CD4-positive, CD25-positive, alpha-beta regulatory T cell (primary cell): ENCODE data around the gene ATAT1. TPM values are rescaled to one million over a fixed set of nuclear protein-coding genes. Genes with fewer than 3 reads are reported as not detected.
A peak's percentile ranks its signal among the peaks of the same experiment; 100 is the strongest.

Experiments
- ATAC-seq, 2 donors: fragments of 150-1000 bp; cut with Tn5 transposase; one replicate each; pipeline ENCODE4 v1.10.0; 2021; ENCODE audit warnings: low read depth in 2 of 2, moderate number of reproducible peaks in 2 of 2, moderate library complexity in 1 of 2
- DNase-seq, 3 donors: peaks; one replicate each; pipeline versions ENCODE4 v3.0.0 to v3.0.0-alpha.2; 2012 to 2022; ENCODE audit warnings: mixed read lengths in 1 of 3
- H3K27ac ChIP-seq: one replicate; pipeline ENCODE4 v1.7.0; 2013; ENCODE audit warnings: mild to moderate bottlenecking, low read length; ENCODE audit not compliant: insufficient read depth, poor library complexity, severe bottlenecking
- H3K27me3 ChIP-seq: one replicate; pipeline ENCODE4 v1.7.0; 2013; ENCODE audit warnings: low read length; ENCODE audit not compliant: control insufficient read depth, insufficient read depth
- H3K36me3 ChIP-seq: one replicate; pipeline ENCODE4 v1.7.0; 2013; ENCODE audit warnings: mild to moderate bottlenecking, low read length, moderate library complexity; ENCODE audit not compliant: control insufficient read depth, insufficient read depth
- H3K4me1 ChIP-seq: 2 replicates; pipeline ENCODE4 v1.7.0; 2013; ENCODE audit warnings: mild to moderate bottlenecking, low read length; ENCODE audit not compliant: insufficient read depth, control insufficient read depth, poor library complexity, severe bottlenecking
- H3K4me3 ChIP-seq: one replicate; pipeline ENCODE4 v1.7.0; 2013; ENCODE audit warnings: low read depth, mild to moderate bottlenecking, low read length, moderate library complexity
- H3K9me3 ChIP-seq, 2 experiments: 1 replicate in 1 of 2; 2 replicates in 1 of 2; pipeline ENCODE4 v1.7.0; 2013; ENCODE audit warnings: low read length in 2 of 2, mild to moderate bottlenecking in 1 of 2, moderate library complexity in 1 of 2; ENCODE audit not compliant: control insufficient read depth in 2 of 2
- H3K27ac Mint-ChIP-seq, 3 donors: one replicate each; pipeline ENCODE4 v1.8.0; 2020 to 2022; ENCODE audit warnings: mild to moderate bottlenecking in 3 of 3, mixed read lengths in 3 of 3, moderate library complexity in 2 of 3
- H3K27me3 Mint-ChIP-seq: one replicate; pipeline ENCODE4 v1.8.0; 2022; ENCODE audit warnings: mild to moderate bottlenecking, mixed read lengths
- H3K36me3 Mint-ChIP-seq: one replicate; pipeline ENCODE4 v1.8.0; 2020; ENCODE audit warnings: mixed read lengths
- H3K4me1 Mint-ChIP-seq, 4 donors: one replicate each; pipeline ENCODE4 v1.8.0; 2020 to 2022; ENCODE audit warnings: mixed read lengths in 4 of 4, mild to moderate bottlenecking in 1 of 4
- H3K4me3 Mint-ChIP-seq, 4 donors: one replicate each; pipeline ENCODE4 v1.8.0; 2020 to 2022; ENCODE audit warnings: mild to moderate bottlenecking in 4 of 4, mixed read lengths in 4 of 4, moderate library complexity in 3 of 4
- H3K9me3 Mint-ChIP-seq, 7 donors: one replicate each; pipeline ENCODE4 v1.8.0; 2020 to 2022; ENCODE audit warnings: mixed read lengths in 7 of 7, mild to moderate bottlenecking in 3 of 7, moderate library complexity in 2 of 7
- polyA plus RNA-seq, 4 donors: library from polyadenylated mRNA; unstranded; fragments of 300-500 nt; fragmentation: Illumina TruSeq; gene quantifications; one replicate each; pipeline ENCODE4 v1.2.3, GENCODE V29; 2021
- total RNA-seq: library from RNA; stranded (reverse); gene quantifications from one replicate; pipeline ENCODE4 v1.2.3, GENCODE V29; 2022

The ATAT1 gene
- total and polyA plus RNA-seq, 5 donors from 2014 or later = 0.27 to 7.2 (median 0.62) TPM

DNA sequence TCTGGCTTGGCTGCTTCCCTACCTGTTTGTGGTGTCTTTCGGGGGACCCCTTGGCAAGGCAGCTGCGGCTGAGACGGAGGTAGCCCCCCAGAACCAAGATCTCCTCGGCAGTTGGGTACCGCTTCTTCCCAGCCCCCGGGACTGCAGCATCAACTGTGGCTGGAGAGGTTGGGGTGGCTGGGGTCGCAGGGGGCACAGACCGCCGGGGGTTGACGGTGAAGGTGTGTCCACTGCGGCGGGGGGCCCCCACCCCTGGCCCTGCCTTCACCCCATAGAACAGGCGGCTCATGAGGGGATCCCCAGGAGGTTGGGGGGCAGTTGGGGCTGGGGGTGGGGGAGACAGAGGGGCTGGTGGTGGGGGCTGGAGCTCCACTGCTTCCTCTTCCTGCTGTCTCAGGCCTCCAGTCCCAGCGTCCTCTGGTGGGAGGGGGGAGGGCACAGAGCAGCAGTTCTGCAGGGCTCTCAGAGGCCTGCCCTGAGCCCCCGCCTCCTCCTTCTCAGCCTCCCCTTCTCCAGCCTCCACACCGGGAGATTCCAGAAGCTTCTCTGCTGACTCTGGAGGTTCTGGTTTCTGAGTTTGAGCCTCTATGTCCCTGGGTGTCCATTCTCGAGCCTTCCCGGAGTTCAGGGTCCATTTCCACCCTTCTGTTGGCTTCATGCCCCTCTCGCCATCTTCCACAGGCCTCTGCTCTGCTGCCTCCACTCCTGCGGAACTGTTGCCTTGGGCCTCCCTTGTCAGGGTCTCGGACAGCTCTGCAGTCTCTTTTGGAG is 57.9 kb downstream of the ATAT1 start:
- Histone ChIP-seq H3K27ac (peak overlapping the region; percentile 96), H3K9me3 (no peaks in the 10 kb centered on the region), H3K4me1 (peaks cover 73% of the 10 kb centered on the region), H3K4me3 (peak overlapping the region; percentile 97), H3K36me3 (peaks cover 5% of the 10 kb centered on the region), H3K27me3 (no peaks in the 10 kb centered on the region)
- peaks cover 5 to 48% (median 21%) of the 10 kb centered on the region in 4 donors for H3K4me1 Mint-ChIP-seq
- peak overlapping the region; percentile 95 to 100 (median 96) for H3K4me3 Mint-ChIP-seq
- no peak for ATAC-seq
- peaks cover 5% of the 10 kb centered on the region for H3K27me3 Mint-ChIP-seq
- peak; percentile 36 to 80 (median 41) for DNase-seq
- peak overlapping the region; percentile 98 to 99 (median 98) for H3K27ac Mint-ChIP-seq
- H3K9me3 Mint-ChIP-seq = peaks cover 0 to 6% (median 0%) of the 10 kb centered on the region in 7 donors
- peaks cover 40% of the 10 kb centered on the region for H3K36me3 Mint-ChIP-seq

DNA sequence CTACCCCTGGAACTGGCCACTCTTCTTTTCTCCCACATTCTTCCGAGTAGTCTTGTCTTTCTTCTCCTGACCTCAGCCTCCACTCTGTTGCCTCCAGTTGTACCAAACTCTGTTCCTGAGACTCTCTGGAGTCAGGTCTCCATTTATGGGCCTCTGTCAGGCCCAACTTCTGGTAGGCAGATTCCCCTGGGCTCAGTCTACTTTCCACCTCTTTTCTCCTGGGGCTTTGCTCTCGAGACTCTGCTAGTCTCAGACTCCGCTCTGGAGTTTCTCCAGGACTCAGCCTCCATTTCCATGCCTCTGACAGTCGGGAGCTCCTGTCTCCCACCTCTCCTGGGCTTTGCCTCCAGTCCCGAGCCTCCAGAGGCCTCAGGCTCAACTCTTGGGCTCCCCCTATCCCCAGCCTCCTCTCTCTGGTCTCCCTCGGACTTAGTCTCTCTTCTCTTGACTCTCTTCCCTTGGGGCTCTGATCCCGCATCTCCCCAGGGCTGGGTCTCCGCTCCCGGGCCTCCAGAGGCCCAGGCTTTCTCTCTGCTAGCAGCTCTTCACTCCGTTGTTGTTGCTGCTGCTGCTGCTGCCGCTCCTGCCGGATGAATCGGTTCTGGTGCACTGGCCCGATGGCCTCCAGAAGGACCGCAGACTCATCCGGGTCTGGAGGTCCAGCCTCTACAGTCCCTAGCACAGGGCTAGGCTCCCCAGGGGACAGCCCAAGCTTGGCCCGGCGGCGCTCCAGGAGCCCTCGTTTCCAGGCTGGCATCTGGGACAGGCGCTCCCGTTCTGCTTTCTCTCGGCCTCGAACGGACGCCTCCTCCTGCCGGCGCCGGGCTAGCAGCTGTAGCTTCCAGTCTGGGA is 58.7 kb downstream of the ATAT1 start:
- ATAC-seq = no peak
- peak overlapping the region; percentile 95 to 100 (median 96) for H3K4me3 Mint-ChIP-seq
- H3K27ac Mint-ChIP-seq = peak overlapping the region; percentile 98 to 99 (median 98)
- no peaks in the 10 kb centered on the region for H3K27me3 ChIP-seq
- peaks cover 9 to 48% (median 24%) of the 10 kb centered on the region in 4 donors for H3K4me1 Mint-ChIP-seq
- H3K27me3 Mint-ChIP-seq = peaks cover 5% of the 10 kb centered on the region
- H3K36me3 Mint-ChIP-seq = peaks cover 36% of the 10 kb centered on the region
- H3K4me1 ChIP-seq = peaks cover 73% of the 10 kb centered on the region
- H3K27ac ChIP-seq = peak overlapping the region; percentile 96
- peaks cover 0 to 6% (median 0%) of the 10 kb centered on the region in 7 donors for H3K9me3 Mint-ChIP-seq
- no peaks in the 10 kb centered on the region for H3K36me3 ChIP-seq
- peak in 1 of 3 donors; percentile 41 for DNase-seq
- H3K4me3 ChIP-seq = peak overlapping the region; percentile 97
- no peaks in the 10 kb centered on the region for H3K9me3 ChIP-seq

DNA sequence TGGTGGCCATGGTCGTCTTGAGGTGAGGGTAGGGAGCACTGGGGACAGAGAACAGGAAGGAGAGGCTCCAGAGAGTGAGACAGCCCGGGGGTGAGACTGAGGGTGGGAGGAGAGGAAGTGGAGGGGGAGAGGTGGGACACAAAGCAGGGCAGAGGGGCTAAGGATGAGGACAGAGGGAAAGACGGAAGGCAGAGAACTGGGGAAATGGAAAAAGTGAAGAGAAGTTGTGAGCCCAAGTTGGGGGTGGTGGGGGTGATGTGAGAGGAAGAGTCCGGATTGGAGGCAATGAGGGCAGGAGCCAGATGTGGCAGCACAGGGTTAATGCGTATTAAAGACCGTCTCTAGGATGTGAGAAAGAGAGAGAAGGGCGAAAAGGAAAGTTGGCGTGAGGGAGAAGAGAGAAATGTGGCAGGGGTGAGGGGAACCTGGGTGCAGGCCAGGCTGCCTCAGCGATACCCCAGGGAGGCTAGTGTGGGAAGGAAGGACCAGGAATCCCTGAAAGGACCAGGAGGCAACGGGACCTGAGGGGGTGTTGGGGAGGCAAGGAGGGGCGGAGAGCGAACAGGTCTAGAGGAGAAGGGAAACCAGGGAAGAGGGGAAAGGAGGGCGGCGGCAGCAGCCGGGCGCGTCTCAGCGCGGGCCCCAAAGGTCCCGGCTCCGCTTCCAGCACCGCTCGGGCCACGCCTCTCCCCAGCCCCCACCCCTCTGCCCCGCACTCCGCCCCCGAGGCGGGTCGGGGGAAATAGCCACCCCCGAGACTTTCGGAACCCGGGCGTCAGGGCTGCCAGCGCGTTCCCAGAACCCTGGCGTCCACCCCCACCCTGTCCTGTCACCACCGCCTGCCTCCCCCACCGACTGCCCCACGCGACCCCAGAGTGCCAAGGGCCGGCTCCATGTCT is 59.6 kb downstream of the ATAT1 start, which contains the start of gene PPP1R18:
PPP1R18 (minus strand) TSS at position 637 of the 899 bp plus-strand sequence; CDS start at position 10, 627 bp downstream.
- H3K4me3 Mint-ChIP-seq = peak within 1 kb of the TSS; percentile 95 to 100 (median 96)
- peaks cover 0 to 6% (median 0%) of the 10 kb centered on the region in 7 donors for H3K9me3 Mint-ChIP-seq
- peaks cover 5% of the 10 kb centered on the region for H3K27me3 Mint-ChIP-seq
- peaks cover 11 to 48% (median 28%) of the 10 kb centered on the region in 4 donors for H3K4me1 Mint-ChIP-seq
- peak; percentile 67 to 87 (median 82) for DNase-seq
- H3K27ac Mint-ChIP-seq = peak within 1 kb of the TSS; percentile 98 to 99 (median 98)
- Histone ChIP-seq H3K27ac (peak within 1 kb of the TSS; percentile 96), H3K9me3 (no peaks in the 10 kb centered on the region), H3K4me3 (peak within 1 kb of the TSS; percentile 97), H3K27me3 (no peaks in the 10 kb centered on the region), H3K36me3 (no peaks in the 10 kb centered on the region), H3K4me1 (peaks cover 74% of the 10 kb centered on the region)
- peaks cover 30% of the 10 kb centered on the region for H3K36me3 Mint-ChIP-seq
- peak; percentile 29 to 40 for ATAC-seq

DNA sequence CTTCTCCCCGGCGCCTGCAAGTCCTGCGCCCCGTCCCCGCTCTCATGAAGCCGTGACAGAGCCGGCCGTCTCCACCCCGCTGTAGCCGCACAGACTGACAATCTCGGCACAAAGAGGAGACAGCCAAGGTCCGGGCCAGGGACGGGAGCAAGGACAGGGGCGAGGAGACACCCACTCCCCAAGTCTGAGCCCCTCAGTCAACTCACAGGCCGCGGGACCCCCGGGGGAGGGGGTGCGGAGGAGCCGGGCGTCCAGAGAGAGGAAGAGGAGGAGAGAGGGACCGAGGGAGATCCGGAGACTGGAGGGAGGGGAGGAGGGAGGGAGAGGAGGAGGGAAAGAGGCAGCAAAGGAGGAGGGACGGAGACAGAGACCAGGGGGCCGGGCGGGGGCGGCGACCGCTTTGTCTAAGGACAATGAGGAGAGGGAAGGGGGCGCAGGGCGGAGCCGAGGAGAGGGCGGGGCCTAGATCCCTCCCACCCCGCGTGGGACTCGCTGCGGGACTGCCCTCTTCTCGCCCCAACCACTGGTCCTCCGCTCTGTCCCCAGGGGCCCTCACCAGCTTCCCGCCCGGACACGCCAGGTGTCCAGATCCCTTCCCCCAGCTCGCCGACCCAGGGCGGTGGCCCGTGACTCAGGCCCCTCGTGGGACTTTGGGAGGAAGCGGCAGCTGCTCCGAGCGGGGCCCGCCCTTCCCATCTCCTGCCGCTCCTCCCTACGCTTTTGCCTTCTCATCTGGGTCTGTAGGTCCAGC is 60.4 kb downstream of the ATAT1 start:
- peaks cover 0 to 6% (median 0%) of the 10 kb centered on the region in 7 donors for H3K9me3 Mint-ChIP-seq
- peaks cover 11 to 47% (median 33%) of the 10 kb centered on the region in 4 donors for H3K4me1 Mint-ChIP-seq
- no peaks in the 10 kb centered on the region for H3K27me3 ChIP-seq
- H3K9me3 ChIP-seq = no peaks in the 10 kb centered on the region
- peak; percentile 45 to 88 (median 82) for DNase-seq
- peak overlapping the region; percentile 96 for H3K27ac ChIP-seq
- peak overlapping the region; percentile 26 for H3K4me3 ChIP-seq
- H3K36me3 Mint-ChIP-seq = peaks cover 25% of the 10 kb centered on the region
- H3K27ac Mint-ChIP-seq = peak overlapping the region; percentile 92 to 98 (median 97)
- peaks cover 5% of the 10 kb centered on the region for H3K27me3 Mint-ChIP-seq
- H3K36me3 ChIP-seq = no peaks in the 10 kb centered on the region
- peak; percentile 8 to 12 for ATAC-seq
- H3K4me3 Mint-ChIP-seq = peak overlapping the region; percentile 95 to 100 (median 96)
- H3K4me1 ChIP-seq = peaks cover 67% of the 10 kb centered on the region

DNA sequence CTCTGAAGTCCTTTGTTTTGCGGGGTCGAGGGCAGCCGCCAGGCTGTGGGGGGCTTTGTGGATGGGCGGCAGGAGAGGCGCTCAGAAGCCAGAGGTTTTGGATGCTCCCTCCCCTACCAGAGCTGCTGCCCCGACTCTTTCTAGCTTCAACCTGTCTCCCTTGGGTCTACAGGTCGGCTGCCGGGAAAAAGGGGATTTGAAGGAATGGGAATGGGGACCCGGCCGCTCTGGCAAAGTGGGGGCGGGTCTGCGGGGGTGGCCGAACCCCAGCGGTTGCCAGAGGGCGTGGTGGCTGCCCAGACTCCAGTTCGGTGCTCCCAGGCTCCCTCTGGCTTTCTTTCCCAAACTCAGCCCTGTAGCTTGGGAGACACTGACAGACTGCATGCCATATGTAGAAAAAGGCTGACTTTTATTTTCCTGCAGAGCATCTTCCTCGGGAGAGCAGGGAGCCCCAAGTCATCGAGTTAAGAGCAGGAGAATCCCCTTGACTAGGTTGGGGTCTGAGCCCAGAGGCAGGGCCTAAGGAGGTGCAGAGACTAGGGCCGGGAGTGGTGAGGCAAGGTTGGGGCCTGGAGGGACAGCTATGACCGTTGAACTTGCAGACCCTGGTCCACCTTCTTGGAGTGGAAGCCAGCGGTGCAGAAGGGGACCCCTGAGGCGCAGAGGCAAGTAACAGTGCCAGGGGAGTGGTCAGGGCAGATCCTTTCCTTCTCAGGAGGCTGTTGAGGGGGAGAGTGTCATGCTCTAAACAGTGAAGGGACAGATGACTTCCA is 61.2 kb downstream of the ATAT1 start:
- peaks cover 0 to 6% (median 0%) of the 10 kb centered on the region in 7 donors for H3K9me3 Mint-ChIP-seq
- ATAC-seq = no peak
- H3K36me3 ChIP-seq = no peaks in the 10 kb centered on the region
- no peaks in the 10 kb centered on the region for H3K9me3 ChIP-seq
- H3K4me1 ChIP-seq = peaks cover 59% of the 10 kb centered on the region
- no peak for DNase-seq
- H3K27ac ChIP-seq = peak overlapping the region; percentile 96
- peak overlapping the region; percentile 47 for H3K4me3 ChIP-seq
- H3K4me1 Mint-ChIP-seq = peaks cover 11 to 49% (median 36%) of the 10 kb centered on the region in 4 donors
- H3K27me3 Mint-ChIP-seq = peaks cover 1% of the 10 kb centered on the region
- peak overlapping the region; percentile 92 to 98 (median 97) for H3K27ac Mint-ChIP-seq
- H3K36me3 Mint-ChIP-seq = peaks cover 19% of the 10 kb centered on the region
- peak overlapping the region; percentile 95 to 100 (median 96) for H3K4me3 Mint-ChIP-seq
- H3K27me3 ChIP-seq = no peaks in the 10 kb centered on the region

DNA sequence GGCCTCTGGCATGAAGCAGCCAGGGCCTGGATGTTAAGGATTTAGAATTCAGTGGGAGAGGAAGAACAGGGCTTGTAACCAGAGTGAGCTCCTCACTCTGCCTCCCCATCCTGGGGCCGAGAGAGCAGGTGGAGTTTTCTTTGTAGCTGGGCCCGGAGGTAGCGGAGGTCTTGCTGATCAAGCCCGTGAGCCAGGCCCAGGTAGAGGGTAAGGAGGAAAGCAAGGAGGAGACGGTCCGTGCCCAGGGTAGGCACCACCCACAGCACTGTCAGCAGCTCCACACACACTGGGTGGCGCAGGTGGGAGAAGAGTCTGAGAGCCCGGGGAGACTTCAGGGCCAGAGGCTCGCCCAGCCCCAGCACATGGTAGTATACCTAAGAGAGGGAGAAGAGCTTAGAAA is 61.9 kb downstream of the ATAT1 start:
- Mint-ChIP-seq H3K9me3 (peaks cover 0 to 6% (median 0%) of the 10 kb centered on the region in 7 donors), H3K27ac (peak overlapping the region; percentile 92 to 98 (median 97)), H3K27me3 (no peaks in the 10 kb centered on the region), H3K4me1 (peaks cover 11 to 49% (median 36%) of the 10 kb centered on the region in 4 donors), H3K36me3 (peaks cover 15% of the 10 kb centered on the region), H3K4me3 (peak overlapping the region; percentile 95 to 100 (median 96))
- Histone ChIP-seq H3K27me3 (no peaks in the 10 kb centered on the region), H3K4me1 (peaks cover 52% of the 10 kb centered on the region), H3K4me3 (peak overlapping the region; percentile 47), H3K36me3 (no peaks in the 10 kb centered on the region), H3K9me3 (no peaks in the 10 kb centered on the region), H3K27ac (peak overlapping the region; percentile 96)
- no peak for DNase-seq
- ATAC-seq = no peak
